Erythroblast (primary cell): ENCODE data around the gene GGT7.
"Not testable (repeated sequence)": the region's sequence is repeated elsewhere in the genome, so short reads cannot be mapped to it uniquely, and the experiment has no call there.

Source experiments
- DNase-seq, 2 experiments: peaks; one replicate each; lab custom pipeline; 2025; lab: John Stamatoyannopoulos, UW
- GATA1 ChIP-seq: IDR thresholded peaks from 2 replicates; pipeline ENCODE4 v1.6.1; 2011; ENCODE audit warnings: low read depth, mild to moderate bottlenecking, control low read depth, low read length, moderate library complexity
- POLR2A ChIP-seq: IDR thresholded peaks from 2 replicates; pipeline ENCODE4 v1.6.1; 2011; ENCODE audit warnings: mild to moderate bottlenecking, low read length

The GGT7 gene

GRCh38 chr20:34892671-34893070 is 20.0 kb upstream of the GGT7 start:
- TF ChIP-seq GATA1: no peak
- TF ChIP-seq POLR2A: no peak
- no peak for DNase-seq

- peak in 1 of 2 experiments; percentile 54 for DNase-seq
These were observed 18.8 kb upstream of the GGT7 start for GRCh38 chr20:34891166-34892062.

GRCh38 chr20:34888468-34888867 is 15.8 kb upstream of the GGT7 start:
- peak; percentile 49 to 51 for DNase-seq
- TF ChIP-seq POLR2A (no peak), GATA1 (no peak)

More at GRCh38 chr20:34891166-34892062, 18.8 kb upstream of the GGT7 start:
- TF ChIP-seq POLR2A (no peak), GATA1 (no peak)

- DNase-seq: no peak
- no peak for TF ChIP-seq POLR2A
- no peak for TF ChIP-seq GATA1
These were observed 14.4 kb upstream of the GGT7 start for GRCh38 chr20:34887023-34887422.

GRCh38 chr20:34886122-34886521 is 13.5 kb upstream of the GGT7 start:
- TF ChIP-seq GATA1 (no peak), POLR2A (no peak)
- no peak for DNase-seq

GRCh38 chr20:34884260-34884659 is 11.6 kb upstream of the GGT7 start:
- TF ChIP-seq GATA1 (no peak), POLR2A (no peak)
- DNase-seq: no peak

- no peak for TF ChIP-seq GATA1
- TF ChIP-seq POLR2A: no peak
- no peak for DNase-seq
These were observed 11.2 kb upstream of the GGT7 start for GRCh38 chr20:34883809-34884208.

GRCh38 chr20:34883087-34883688 is 10.5 kb upstream of the GGT7 start:
- TF ChIP-seq POLR2A (no peak), GATA1 (no peak)
- DNase-seq: no peak

GRCh38 chr20:34881689-34882088 is 9.0 kb upstream of the GGT7 start:
- TF ChIP-seq POLR2A (no peak), GATA1 (no peak)
- no peak for DNase-seq

GRCh38 chr20:34880971-34881370 is 8.3 kb upstream of the GGT7 start:
- not testable (repeated sequence) for DNase-seq

- TF ChIP-seq GATA1: no peak
- TF ChIP-seq POLR2A: no peak
- DNase-seq: no peak
These were observed 7.7 kb upstream of the GGT7 start for GRCh38 chr20:34880215-34880850.

- peak; percentile 94 to 97 for DNase-seq
- TF ChIP-seq GATA1 (no peak), POLR2A (peak; percentile 78)
These were observed 4.0 kb upstream of the GGT7 start, which contains the start of gene ACSS2 for GRCh38 chr20:34876406-34877282. Gene ACSS2, plus strand, starts transcription at chr20:34876612. Its CDS starts 34 bp downstream, at chr20:34876646.

GRCh38 chr20:34875642-34876405 is 3.2 kb upstream of the GGT7 start:
- no peak for DNase-seq
- TF ChIP-seq GATA1 (no peak), POLR2A (no peak)
